GM19372 (cell line): ENCODE results near the gene CASP9.
"Not testable (repeated sequence)": the region's sequence is repeated elsewhere in the genome, so short reads cannot be mapped to it uniquely, and the experiment has no call there.

ENCODE experiments used
- ATAC-seq: cut with Tn5 transposase; IDR thresholded peaks from one replicate; pipeline ENCODE4 v1.9.1; 2021; ENCODE audit warnings: mild to moderate bottlenecking, low read depth, moderate library complexity; ENCODE audit not compliant: unreplicated experiment

Gene CASP9

DNA sequence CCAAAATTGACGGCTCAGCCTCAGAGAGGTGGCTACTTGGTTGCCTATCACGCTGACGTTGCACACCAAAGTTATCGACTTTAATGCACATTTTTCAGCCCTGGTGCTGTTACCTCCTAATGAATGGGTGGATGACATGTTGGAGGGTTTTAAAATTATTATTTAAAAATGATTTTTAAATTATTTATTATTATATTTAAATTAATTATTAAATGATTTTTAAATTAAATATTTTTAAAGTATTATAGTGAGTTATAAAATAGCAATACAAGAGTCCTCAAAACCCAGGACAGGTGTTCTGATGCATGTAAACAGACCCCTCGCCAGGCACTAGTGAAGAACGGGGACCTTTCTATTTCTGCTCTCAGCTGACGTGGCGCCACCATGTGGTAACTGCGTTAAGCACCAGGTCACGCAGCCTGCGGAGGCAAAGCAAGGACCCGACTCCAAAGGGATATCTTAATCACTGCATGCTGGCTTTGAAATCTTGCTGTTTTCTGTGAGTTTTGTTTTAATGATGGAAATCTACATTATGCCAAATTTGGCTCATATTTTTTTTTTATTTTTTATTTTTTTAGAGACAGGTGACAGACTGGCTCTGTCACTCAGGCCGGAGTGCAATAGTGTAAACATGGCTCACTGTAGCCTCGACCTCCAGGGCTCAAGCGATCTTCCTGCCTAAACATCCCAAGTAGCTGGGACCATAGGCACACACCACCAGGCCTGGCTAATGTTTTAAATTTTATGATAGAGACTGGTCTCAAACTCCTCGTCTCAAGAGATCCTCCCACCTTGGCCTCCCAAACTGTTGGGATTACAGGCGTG is 22.6 kb downstream of the CASP9 start:
- no peak for ATAC-seq

DNA sequence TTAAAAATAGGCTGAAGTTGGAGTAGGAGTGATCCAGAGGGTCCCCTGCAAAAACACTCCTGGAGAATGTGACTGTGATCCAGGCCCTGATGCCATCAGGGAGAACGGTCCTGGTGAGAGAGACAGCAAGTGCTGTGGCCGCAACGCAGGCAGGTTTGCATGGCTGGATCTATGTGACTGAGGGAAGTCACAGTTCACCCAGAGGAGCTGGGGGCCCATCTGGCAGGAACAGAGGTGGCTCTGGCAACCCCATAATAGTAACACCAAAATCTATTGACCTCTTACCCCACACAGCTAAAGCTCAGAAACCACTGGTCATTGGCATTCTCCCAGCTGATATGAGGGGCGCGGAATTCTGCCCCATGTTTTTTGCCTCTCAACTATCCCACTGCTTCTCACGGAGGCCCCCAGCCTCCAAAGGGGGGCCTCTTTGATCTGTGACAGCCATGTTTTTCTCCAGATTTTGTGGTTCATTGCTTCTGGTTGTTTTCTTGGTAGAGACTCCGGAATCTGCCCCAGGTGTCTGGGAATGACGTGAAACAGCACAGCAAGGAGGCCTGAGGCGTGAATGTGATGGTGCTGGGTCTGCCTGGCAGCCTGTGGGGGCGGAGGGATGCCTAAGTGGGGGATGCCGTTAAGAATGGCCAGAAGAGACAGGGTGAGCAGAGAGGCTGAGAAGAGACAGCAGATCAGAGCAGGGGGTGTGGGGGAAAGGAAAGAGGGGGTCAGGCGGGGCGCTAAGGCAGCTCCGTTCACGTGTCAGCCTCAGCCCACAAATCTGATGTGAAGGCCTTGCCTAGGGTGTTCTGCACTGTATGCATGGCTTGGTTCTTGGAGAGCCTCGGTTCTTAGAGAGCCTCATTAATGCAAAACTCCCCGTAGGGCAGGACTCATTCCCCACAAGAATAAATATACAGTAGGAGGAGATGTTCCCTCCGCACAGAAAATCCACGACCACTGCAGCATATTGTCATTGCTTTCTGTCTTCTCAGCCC is 23.5 kb downstream of the CASP9 start:
- no peak for ATAC-seq

DNA sequence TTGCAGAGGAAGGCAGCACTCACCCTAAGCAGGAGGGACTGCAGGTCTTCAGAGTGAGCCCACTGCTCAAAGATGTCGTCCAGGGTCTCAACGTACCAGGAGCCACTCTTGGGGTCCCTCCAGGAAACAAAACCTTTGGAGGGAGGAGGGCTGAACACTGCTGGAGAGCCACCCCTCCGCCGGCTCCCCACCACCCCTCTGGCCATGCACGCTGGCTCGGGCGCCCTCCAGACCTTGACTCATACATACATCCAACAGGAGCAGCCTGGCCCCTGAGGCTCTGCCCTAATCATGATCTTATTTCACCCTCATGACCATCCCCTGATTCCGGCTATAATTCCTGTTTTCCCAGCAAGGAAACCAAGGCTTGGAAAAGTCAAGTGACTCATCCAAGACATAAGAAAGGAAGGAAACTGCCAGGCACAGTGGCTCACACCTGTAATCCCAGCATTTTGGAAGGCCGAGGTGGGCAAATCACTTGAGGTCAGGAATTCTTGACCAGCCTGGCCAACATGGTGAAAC is 30.1 kb downstream of the CASP9 start:
- ATAC-seq, result no peak

- no peak for ATAC-seq
Measured at GRCh38 chr1:15492596-15492995, 31.4 kb downstream of the CASP9 start.

- not testable (repeated sequence) for ATAC-seq
Measured at GRCh38 chr1:15491010-15491409, 33.0 kb downstream of the CASP9 start.

DNA sequence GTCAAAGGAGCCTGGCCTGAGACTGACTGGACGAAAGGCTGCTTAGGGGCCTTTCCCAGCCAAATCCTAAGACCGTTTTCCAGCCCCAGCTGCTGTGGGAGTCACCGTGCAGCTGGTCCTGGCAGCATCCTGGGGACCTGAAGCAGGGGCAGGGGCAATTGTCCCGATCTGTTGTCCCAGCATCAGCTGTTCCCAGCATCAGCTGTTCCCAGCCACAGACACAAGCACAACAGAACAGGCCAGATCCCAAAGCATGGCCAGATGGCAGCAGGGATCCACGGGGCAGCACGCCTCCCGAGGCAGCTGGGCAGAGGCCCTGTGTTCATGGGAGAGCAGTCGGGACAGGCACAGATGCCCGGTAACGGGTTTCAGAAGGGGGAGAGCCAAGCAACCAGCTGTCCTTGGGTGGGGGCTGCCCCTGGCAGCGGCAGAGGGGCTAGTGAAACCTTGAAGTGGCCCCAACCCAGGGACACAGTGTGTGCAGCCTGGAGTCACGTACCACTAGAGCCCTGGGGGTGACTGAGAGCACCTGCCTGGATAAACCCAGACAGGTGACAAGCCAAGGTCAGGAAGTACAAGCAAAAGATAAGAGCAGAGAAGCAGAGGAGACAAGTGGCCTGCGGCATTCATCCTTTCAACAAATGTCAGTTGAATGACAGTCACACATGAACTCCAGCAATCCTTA is 34.8 kb downstream of the CASP9 start:
- ATAC-seq, result no peak

GRCh38 chr1:15488371-15488770 is 35.6 kb downstream of the CASP9 start:
- no peak for ATAC-seq

GRCh38 chr1:15486844-15487610 is 37.0 kb downstream of the CASP9 start:
- ATAC-seq, result not testable (repeated sequence)

DNA sequence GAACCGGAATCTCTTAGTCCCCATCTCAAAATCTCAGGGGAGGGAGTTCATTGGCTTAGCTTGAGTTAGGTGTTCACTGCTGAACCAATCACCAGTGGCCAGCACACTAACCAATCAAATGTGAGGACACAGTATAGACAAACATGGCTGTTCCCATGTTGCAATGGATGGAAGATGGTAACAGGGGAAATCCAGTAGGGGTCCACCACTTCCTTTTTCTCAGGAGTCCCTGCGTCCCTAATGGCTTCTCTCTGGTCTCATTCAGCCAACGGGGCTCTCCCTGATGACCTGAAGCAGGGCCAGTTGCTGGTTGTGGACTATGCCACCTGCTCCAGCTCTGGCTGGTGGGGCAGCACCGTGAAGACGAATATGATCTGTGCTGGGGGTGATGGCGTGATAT is 38.4 kb downstream of the CASP9 start:
- ATAC-seq, result no peak

GRCh38 chr1:15484443-15484842 is 39.6 kb downstream of the CASP9 start:
- not testable (repeated sequence) for ATAC-seq

GRCh38 chr1:15483971-15484370 is 40.0 kb downstream of the CASP9 start:
- no peak for ATAC-seq

- not testable (repeated sequence) for ATAC-seq
Measured at GRCh38 chr1:15482983-15483543, 41.0 kb downstream of the CASP9 start.

GRCh38 chr1:15482455-15482854 is 41.6 kb downstream of the CASP9 start:
- not testable (repeated sequence) for ATAC-seq

DNA sequence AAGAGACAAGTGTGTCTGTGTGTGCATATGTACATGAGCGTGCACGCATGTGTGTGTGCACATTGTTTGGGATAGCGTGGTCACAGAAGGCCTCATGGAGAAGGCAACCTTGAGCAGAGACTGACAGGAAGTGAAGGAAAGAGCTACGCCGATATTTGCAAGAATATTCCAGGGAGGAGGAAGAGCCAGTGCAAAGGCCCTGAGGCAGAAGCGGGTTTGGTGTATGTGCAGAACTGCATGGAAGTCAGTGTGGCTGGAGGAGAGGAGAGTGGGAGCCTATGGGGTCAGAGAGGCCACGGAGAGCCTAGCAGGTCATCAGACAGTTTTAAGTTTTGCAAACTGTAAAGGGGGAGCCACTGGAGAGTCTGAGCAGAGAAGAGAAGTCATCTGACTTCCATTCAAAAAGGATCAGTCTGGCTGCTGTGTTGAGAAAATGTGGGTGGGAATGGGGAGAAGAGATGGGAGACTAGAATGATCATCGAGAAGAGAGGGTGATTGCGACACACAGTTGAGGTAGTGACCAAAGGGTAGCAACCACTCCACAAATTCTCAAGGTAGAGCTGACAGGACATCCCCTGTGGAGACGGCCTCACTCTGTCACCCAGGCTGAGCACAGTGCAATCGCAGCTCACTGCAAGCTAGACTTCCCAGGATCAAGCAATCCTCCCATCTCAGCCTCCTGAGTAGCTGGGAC is 44.2 kb downstream of the CASP9 start:
- no peak for ATAC-seq

DNA sequence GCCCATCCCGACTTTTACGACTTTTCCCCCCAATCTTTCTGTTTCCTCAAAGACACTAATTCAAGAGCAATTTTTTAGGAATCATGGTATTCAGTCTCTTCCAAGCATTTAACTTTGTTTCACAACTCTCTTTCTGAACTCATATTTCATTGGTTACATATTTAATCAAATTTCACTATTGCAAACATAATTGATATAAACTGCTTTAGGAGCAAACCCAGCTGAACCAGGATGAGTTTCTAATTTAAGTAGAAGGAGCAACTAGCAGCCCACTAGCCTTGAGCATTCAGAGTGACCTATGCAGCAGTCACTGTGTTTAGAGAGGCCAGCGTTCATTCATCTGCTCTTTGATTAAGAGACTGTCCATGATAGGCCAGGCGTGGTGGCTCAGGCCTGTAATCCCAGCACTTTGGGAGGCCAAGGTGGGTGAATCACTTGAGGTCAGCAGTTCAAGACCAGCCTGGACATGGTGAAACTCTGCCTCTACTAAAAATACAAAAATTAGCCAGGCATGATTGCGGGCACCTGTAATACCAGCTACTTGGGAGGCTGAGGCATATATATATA is 46.3 kb downstream of the CASP9 start:
- ATAC-seq, result no peak

DNA sequence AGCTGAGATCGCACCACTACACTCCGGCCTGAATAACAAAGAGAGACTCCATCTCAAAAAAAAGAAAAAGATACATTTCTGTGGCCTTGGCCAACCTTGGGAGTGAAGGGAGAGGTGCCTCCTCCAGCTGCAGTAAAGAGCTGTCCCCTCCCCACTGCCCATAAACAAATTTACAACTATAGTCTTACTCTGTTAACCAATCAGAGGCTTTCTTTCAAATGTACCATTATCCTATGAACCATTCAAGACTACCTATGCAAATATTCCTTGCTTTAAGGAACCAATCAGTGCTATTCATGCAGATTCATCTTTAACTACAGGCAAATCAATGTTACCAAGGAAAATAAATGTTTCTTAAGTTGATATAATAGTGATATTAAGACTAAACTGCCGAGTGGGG is 47.1 kb downstream of the CASP9 start:
- ATAC-seq, result no peak

GRCh38 chr1:15475752-15476314 is 48.2 kb downstream of the CASP9 start, which contains the start of gene CELA2B:
TSS of gene CELA2B (plus strand) at chr1:15476104. CDS start at chr1:15476126, 22 bp downstream.
- no peak for ATAC-seq

- no peak for ATAC-seq
Measured at GRCh38 chr1:15472587-15472986, 51.4 kb downstream of the CASP9 start.
